Type B pancreatic cell (in vitro differentiated cells): Measurements from ENCODE around the gene CCDC150. TPM values are rescaled to one million over a fixed set of nuclear protein-coding genes. Genes with fewer than 3 reads are reported as not detected.
A peak's percentile ranks its signal among the peaks of the same experiment; 100 is the strongest.

Experiments
- DNase-seq: peaks from one replicate; pipeline ENCODE4 v3.0.0; 2021; ENCODE audit warnings: mixed read lengths; ENCODE audit not compliant: unreplicated experiment; ENCODE audit errors: extremely low spot score
- H3K27ac Mint-ChIP-seq: 2 replicates; pipeline ENCODE4 v1.8.0; 2021; ENCODE audit warnings: mild to moderate bottlenecking, mixed read lengths
- H3K27me3 Mint-ChIP-seq: 2 replicates; pipeline ENCODE4 v1.8.0; 2021; ENCODE audit warnings: mixed read lengths
- H3K36me3 Mint-ChIP-seq: 2 replicates; pipeline ENCODE4 v1.8.0; 2021; ENCODE audit warnings: mixed read lengths
- H3K4me1 Mint-ChIP-seq: one replicate; pipeline ENCODE4 v1.8.0; 2021; ENCODE audit warnings: mixed read lengths; ENCODE audit not compliant: unreplicated experiment
- H3K4me3 Mint-ChIP-seq: 2 replicates; pipeline ENCODE4 v1.8.0; 2021; ENCODE audit warnings: mild to moderate bottlenecking, mixed read lengths
- H3K9me3 Mint-ChIP-seq: 2 replicates; pipeline ENCODE4 v1.8.0; 2021; ENCODE audit warnings: mixed read lengths
- CTCF ChIP-seq: fragments of 200-600 bp; sonication (generic); conservative IDR thresholded peaks from 2 replicates; pipeline ENCODE4 v1.5.0; 2021; ENCODE audit warnings: antibody characterized with exemption, mild to moderate bottlenecking
- long read RNA-seq: library from polyadenylated mRNA; unstranded; transcript quantifications from one replicate; pipeline ENCODE4 v2.0.0, GENCODE V29; 2020
- total RNA-seq: library from RNA; stranded (reverse); gene quantifications from 2 replicates; pipeline ENCODE4 v1.2.1, GENCODE V29; 2021; ENCODE audit warnings: low replicate concordance

CCDC150 gene
- total RNA-seq = 9.2 and 32.5 TPM in 2 replicates
- long read RNA-seq, partial matches to known transcripts = 5 of 19 reads
- long read RNA-seq, other reads (novel, unspliced or antisense) = 13 of 19 reads

GRCh38 chr2:196639180-196640030, at the start of gene CCDC150:
CCDC150 (plus strand) TSS chr2:196639715; CDS start chr2:196639767, 52 bp downstream.
- Mint-ChIP-seq H3K9me3 (no peaks in the 10 kb centered on the region), H3K4me3 (peak within 1 kb of the TSS; percentile 93), H3K36me3 (peaks cover 4% of the 10 kb centered on the region), H3K27ac (peak within 1 kb of the TSS; percentile 15), H3K27me3 (no peaks in the 10 kb centered on the region), H3K4me1 (peaks cover 18% of the 10 kb centered on the region)
- peak; percentile 96 for DNase-seq
- peak; percentile 36 for TF ChIP-seq CTCF

GRCh38 chr2:196590286-196590685, 49.2 kb upstream of the CCDC150 start:
- H3K4me3 Mint-ChIP-seq = peak overlapping the region; percentile 96
- H3K27me3 Mint-ChIP-seq = peaks cover 36% of the 10 kb centered on the region
- DNase-seq = no peak
- H3K4me1 Mint-ChIP-seq = peaks cover 56% of the 10 kb centered on the region
- no peaks in the 10 kb centered on the region for H3K9me3 Mint-ChIP-seq
- no peak overlapping the region for H3K27ac Mint-ChIP-seq
- TF ChIP-seq CTCF = no peak
- no peaks in the 10 kb centered on the region for H3K36me3 Mint-ChIP-seq

GRCh38 chr2:196591004-196591403, 48.5 kb upstream of the CCDC150 start:
- no peaks in the 10 kb centered on the region for H3K9me3 Mint-ChIP-seq
- no peaks in the 10 kb centered on the region for H3K36me3 Mint-ChIP-seq
- H3K27ac Mint-ChIP-seq = no peak overlapping the region
- no peak for TF ChIP-seq CTCF
- H3K4me3 Mint-ChIP-seq = peak overlapping the region; percentile 96
- peaks cover 54% of the 10 kb centered on the region for H3K4me1 Mint-ChIP-seq
- peaks cover 43% of the 10 kb centered on the region for H3K27me3 Mint-ChIP-seq
- DNase-seq = no peak

- Mint-ChIP-seq H3K27ac (peak overlapping the region; percentile 2), H3K27me3 (peaks cover 48% of the 10 kb centered on the region), H3K4me1 (peaks cover 48% of the 10 kb centered on the region), H3K9me3 (no peaks in the 10 kb centered on the region), H3K4me3 (peak overlapping the region; percentile 96), H3K36me3 (no peaks in the 10 kb centered on the region)
- no peak for TF ChIP-seq CTCF
- DNase-seq = no peak
These were observed 47.9 kb upstream of the CCDC150 start for GRCh38 chr2:196591621-196592022.

GRCh38 chr2:196592331-196592910, 47.1 kb upstream of the CCDC150 start:
- peak; percentile 11 for TF ChIP-seq CTCF
- Mint-ChIP-seq H3K4me1 (peaks cover 44% of the 10 kb centered on the region), H3K9me3 (no peaks in the 10 kb centered on the region), H3K36me3 (no peaks in the 10 kb centered on the region), H3K27ac (peak overlapping the region; percentile 75), H3K27me3 (peaks cover 48% of the 10 kb centered on the region), H3K4me3 (peak overlapping the region; percentile 96)
- peak; percentile 72 for DNase-seq
